NOMO-1 (cell line): Measurements from ENCODE around the gene CAMTA1.

Source experiments
- DNase-seq, 2 experiments: peaks; one replicate each; lab custom pipeline; 2025; ENCODE audit not compliant: unreplicated experiment in 2 of 2; lab: John Stamatoyannopoulos, UW

Gene CAMTA1

DNA sequence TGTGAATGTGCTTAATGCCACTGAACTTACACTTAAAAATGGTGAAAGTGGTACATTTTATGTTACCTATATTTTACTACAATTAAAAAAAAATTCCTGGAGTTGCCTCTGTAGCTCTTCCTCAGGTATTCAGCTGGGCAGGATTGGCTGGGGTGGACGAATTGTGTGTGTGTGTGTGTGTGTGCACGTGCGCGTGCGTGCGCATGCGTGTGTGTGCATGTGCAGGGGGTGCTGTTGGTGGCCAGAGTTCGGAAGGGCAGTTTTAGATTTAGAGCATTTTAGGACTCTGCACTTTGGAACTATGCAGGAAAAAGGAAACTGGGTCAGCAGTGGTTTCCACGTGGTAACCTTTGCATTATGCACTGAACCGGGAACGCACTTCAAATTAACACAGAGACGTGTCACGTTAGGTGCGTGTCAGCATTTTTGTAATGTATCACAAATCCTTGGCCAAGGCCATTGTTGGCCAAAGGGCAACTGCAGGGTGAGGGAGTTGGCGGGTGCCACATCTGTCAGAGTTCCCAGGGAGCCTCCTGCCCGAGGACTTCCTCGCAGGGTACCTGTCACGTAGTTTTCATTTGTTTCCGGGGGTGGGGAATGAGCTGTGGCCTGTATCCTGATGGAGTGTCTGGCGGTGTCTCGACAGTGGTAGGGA, 312.8 kb downstream of the CAMTA1 start:
- no peak for DNase-seq

DNA sequence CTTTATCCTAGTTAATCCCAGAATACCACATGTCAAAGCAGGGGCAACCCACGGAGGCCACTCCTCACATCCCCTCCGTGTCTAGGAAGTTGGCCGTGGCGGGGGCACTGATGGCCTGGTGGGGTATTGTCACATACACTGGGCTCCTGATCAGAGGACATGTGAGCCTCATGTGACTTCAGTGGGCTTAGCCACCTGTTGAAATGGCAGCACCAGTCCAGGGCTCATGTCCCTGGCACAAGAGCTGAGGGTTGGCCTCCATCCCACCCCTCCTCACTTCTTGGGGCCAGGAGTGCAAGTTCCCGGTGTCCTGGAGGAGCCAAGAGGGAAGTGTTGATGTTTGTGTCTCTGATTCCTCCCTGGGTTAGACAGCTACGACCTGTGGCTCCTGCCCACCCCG, 313.4 kb downstream of the CAMTA1 start:
- DNase-seq = no peak

DNA sequence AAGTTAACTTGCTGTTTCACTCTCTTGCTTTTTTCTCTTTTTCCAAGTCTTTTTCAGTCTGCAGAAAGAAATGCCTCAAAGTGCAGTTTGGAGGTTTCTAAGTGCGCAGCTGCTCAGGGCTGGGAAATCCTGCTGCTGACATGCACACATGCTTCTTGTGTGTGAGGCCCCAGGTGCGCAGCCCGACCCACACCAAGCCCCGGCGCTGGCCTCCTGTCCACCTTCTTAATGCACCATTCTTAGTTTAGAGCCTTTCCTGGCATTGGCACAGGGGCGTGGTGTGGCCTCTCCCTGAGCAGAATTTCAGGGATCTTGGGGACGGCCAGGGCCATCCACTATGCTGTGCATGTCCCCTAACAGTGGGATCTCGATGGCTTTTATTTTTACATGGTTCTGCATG, 315.2 kb downstream of the CAMTA1 start:
- DNase-seq = no peak

DNA sequence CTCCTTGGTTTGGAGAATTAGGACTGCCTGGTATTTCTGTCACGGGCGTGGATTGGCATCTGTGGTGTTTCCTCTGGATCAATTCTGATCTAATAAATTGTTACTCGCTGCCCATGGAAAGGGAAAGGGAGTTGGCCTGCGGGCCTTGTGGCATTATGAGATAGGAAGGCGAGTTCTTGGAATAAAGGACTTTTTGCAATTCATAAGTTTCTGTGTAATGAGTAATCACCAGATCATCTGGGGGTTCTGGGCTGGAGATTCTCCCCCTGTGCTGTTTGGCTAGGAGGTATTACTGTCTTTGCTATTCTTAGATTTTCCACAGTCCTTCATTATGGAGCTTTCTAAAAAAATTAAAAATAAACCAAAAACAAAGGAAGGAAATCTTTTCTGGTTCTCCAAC, 315.9 kb downstream of the CAMTA1 start:
- DNase-seq = no peak

DNA sequence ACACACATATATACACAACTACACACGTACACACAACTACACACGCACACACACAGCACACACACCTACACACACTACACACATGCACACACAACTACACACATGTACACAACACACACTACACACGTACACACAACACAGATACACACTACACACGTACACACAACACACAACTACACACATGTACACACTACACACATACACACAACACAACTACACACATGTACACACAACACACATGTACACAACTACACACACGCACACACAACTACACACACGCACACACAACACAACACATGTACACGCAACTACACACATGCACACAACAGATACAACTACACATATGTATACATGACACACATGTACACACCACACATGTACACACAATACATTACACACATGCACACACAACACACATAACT, 318.1 kb downstream of the CAMTA1 start:
- DNase-seq = no peak

DNA sequence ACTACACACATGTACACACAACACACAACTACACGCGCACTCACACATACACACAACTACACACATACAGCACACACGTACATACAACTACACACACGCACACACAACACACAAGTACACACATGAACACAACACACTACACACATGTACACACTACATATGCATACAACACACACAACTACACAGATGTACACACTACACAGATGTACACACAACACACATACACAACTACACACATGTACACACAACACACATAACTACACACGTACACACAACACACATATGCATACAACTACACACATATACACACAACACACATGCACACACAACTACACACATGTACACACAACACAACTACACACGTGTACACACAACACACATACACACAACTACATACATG, 318.6 kb downstream of the CAMTA1 start:
- no peak for DNase-seq

DNA sequence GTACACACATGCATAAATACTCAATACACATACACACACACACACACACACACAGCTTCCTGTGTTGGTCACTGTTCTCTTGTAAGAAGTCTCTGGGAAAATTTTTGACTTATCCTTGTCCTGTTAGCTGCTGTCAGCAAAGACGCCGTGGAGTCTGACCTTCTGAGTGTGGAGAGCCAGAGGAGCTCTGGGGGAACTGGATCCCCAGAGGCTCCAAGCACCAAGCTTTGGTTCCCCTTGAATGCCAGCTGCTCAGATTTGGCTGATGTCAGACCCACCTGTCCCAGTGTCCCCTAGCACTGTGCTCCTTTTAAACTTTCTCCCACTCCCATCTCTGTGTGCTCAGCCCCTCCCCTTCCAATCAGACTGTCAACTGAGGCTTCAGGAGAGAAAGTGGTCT, 319.1 kb downstream of the CAMTA1 start:
- no peak for DNase-seq

DNA sequence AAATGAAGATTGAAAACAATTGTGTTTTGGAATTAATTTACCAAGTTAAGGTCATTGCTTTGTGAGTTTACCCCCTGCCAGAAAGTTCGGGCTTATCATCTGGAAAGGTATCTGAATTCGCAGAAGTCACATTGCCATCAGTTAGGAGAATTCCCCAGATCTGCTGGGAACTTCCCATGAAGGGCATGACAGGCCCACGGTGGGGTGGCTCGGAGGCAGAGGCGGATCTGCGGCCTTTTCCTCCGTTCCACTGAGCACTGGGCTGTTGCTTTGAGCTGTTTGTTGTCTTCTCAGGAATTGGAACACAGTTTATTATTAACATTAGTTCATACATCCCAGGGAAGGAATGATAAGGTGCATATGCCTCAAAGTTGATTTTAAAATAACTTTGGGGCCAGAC, 320.0 kb downstream of the CAMTA1 start:
- DNase-seq = no peak

DNA sequence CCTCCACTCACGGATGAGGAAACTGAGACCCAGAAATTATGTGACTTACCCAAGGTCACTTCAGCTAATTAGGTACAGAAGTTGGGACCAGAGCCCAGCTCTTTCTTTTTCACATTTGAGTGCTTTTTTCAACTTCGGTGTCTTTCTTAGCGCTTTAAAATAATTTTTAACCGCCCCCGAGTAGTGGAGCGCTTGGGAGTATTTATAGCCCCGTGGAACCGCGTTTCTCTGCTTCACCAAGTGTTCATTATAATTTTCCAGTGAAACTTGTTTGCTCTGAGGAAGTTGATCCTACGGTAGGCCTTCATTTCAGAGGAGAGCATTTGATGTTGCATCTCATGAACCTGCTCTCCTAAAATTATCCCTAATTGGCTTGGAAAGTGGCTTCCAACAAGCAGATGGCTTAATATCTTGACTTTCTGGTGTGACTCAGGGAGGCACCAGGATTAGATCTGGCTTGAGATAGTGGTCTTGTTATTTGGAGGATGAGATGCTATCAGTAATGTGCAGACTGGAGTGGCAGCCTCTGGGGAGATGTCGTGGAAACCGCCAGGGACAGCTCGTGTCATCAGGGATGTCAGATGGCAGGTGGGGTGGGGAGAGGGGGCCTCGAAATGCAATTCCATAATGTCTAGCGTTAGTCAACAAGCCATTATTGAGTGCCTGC, 321.3 kb downstream of the CAMTA1 start:
- no peak for DNase-seq

DNA sequence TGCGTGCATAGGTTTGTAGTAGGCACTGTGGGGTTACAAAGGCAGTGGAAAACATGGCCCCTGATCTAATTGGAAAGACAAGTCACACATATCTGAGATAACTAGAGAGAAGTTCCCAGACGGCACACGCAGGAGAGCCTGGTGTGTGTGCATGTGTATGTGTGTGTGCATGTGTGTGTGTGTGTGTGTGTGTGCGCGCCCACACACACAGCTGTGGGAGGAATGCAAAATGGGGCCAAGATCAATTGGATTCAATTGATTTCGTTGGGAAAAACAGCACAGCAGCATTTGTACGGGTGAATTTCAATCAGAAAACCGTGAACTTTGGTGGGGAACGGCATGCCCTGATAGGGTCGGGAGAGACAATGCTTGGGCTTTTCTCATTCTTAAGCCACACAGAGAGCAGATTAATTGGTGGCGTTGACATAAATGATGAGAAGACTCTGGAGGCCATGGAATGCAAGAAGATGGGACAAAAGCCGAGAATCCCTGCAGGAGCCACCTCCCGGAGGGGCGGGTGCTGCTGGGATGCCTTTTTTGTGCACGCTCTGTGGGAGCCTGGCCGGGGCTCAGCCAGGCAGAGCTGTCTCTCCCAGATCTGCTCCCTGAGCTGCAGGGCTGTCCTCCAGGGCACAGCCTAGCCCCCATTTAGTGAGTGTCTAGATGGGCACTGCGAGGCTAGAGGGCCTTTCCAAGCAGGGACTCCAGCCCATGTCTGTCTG, 322.0 kb downstream of the CAMTA1 start:
- DNase-seq = no peak

DNA sequence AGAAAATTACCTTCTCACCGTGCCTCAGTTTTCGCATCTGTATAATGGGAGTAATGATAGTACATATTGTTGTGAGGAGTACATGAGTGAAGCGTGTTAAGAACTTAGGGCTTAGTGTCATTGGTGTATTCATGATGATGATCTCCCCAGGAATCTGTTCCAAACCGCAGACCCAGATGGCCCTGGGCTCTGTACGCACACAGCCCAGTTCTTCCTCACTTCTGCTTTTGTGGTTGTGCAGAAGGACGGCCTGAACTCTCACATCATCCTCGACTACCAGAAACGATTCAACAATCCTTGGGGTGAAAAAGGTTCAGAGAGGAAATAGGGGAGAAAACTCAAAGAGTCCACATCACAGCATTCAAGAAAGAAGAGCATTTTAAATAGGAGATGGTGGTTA, 323.0 kb downstream of the CAMTA1 start:
- DNase-seq = no peak

DNA sequence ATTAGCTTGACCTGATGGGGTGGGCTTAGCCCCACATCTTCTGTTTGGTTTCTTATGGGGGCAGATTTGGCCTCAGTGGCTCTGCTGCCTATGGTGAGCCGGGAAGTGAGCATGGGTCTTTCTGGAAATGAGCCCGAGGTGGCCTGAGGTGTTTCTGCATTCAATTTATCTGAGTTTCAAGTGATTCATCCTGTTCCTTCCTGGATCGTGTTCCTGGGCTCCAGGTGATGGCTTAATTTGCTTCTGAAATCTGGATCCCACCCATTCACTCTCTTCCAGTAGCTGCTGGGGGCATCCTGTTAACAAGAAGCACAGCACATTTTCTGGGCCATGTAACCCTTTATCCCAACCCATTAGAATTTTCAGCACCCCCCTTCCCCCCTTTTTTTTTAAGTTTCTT, 324.6 kb downstream of the CAMTA1 start:
- DNase-seq = no peak

DNA sequence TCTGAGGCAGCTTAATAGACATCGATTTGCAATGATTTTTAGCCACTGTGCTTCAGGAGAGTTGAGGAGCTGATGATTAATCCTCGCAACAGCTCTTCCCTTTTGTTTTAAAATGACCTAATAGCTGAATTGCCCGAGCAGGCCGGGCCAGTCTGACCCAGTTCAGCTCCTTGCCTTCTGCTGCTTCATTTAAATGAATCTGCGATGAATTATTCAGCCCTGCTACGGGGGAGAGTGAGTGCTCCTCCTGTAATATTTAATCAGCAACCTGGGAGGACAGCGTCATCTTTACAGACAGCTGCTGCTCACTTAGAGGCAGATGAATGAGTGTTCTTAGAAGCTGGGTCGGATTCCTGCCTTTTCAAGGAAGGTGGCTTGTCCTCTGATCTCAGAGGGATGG, 325.1 kb downstream of the CAMTA1 start:
- DNase-seq = no peak

DNA sequence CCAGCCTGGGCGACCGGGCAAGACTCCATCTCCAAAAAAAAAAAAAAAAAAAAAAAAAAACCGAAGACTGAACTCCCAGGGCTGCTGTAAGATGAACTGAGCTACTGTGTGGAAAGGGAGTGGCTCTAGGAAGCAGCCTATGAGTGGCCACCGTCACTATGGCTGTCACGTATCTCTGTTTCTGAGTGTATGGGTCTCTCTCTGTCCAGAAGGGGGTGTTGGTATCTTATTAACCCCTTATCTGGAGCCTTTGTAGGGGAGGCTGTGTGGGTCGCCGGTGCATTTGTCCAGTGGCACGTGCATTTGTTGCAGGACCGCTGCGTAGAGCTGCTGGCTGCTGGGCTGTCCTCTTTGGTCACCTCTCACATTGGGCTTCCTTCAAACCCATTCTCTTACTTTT, 326.6 kb downstream of the CAMTA1 start:
- no peak for DNase-seq

DNA sequence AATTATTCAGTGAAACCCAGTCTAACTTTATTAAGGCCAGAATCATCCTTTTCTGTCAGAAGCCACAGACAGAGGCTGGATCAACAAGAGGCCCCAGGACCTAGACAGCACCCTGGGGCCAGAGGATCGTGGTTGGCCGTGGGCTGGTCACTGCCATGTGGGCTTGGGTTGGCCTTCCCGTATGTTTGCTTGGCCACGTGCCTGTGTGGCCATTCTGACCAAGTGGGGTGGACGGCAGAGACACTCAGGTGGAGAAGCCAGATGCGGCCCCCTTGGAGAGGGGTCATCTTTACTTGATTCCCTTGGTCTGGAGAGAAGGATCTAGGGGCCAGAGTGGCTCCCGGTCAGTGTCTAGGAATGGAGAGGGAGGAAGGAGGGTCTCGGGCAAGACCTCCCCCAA, 327.9 kb downstream of the CAMTA1 start:
- no peak for DNase-seq

DNA sequence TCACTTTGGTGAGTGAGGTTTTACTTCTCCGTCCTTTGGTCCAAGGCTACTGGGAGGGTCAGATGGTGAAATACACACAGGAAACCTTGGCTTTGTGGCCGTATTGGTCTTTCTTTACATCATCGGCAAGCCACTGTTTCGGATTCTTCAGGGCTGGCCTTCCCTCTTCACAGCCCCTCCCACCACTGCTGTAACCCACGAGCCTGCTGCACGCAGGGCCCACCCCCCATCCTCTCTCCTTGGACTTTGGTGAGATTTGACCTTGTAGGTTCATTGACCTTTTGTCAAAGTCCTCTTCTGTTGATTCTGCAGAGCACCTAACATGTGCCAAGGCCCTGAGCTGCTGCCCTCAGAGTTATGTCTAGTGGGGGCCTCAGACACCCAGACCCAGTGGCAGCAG, 328.6 kb downstream of the CAMTA1 start:
- no peak for DNase-seq

DNA sequence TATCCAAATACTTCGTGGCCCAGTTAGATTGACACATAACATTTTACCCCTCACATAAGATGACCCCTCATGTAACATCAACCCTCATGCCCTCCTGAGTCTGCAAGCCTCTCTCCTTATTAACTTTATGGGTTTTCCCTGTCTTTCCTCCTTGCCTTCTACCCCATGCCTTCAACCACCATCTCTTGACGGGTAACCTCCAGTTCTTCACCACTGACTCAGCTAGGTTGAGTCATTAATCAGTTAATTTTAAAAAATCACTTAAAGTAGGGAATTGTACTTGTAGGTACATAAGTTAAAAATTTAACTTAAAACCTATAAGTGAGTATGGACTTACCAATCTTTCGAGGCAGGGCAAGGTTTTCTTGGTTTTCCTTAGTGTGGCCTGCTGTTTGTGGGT, 330.7 kb downstream of the CAMTA1 start:
- no peak for DNase-seq

DNA sequence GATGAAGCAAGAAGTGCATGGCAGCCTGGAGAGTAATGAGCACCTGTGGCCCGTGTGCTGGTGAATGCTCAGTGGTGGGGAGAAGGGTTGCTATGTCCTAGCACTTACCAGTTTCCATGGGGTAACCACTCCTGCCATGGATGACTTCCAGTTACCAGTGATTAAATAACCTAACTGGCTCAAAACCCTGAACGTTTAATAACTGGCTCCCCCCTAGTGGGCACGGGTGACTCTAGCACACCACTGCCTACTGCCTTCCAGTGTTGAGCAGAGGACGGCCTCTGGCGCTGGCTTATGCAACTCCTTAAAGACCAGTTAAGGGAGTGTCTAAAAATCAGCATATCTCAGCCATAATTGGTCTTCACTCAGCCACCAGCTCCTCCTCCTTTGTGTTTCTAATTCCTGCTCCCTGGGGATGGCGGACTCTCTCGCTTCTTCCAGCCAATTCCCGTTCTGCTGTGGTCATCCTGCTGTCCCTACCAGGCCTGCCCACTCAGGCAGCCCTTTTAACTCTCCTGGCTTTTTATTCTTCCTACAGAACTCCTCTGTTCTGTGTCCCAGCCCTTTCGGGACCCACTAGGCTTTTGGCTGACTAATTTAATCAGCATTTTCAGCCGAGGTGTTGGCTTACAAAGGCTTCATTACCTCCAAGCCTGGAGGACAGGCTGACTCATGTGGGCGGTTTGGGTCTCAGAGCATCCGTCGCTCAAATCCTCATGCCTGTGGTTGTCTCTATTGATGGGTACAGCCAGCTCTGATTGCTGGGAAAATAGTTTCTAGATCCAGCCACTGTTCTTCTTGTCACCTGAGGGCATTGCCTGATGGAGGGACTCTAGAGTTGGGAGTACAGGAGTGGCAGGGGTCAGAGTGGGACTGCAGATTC, 332.4 kb downstream of the CAMTA1 start:
- no peak for DNase-seq

DNA sequence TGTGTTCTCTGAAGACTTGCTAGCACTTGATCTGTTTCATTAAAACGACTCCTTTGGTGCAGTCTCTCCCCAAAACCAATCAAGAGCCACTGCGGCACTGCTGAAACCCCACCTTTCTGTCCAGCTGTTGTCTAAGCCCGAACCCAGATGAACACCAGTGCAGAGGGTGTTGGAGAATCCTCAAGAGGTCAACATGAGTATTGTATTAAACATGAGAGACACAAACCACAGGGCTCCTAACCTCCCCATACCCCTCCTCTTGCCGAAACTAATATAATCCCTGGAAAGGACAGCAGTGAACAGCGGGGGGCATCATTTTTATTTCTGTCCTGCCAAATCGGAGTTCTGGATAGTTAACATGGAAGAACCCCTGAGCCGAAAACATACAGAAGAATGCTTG, 333.9 kb downstream of the CAMTA1 start:
- no peak for DNase-seq

DNA sequence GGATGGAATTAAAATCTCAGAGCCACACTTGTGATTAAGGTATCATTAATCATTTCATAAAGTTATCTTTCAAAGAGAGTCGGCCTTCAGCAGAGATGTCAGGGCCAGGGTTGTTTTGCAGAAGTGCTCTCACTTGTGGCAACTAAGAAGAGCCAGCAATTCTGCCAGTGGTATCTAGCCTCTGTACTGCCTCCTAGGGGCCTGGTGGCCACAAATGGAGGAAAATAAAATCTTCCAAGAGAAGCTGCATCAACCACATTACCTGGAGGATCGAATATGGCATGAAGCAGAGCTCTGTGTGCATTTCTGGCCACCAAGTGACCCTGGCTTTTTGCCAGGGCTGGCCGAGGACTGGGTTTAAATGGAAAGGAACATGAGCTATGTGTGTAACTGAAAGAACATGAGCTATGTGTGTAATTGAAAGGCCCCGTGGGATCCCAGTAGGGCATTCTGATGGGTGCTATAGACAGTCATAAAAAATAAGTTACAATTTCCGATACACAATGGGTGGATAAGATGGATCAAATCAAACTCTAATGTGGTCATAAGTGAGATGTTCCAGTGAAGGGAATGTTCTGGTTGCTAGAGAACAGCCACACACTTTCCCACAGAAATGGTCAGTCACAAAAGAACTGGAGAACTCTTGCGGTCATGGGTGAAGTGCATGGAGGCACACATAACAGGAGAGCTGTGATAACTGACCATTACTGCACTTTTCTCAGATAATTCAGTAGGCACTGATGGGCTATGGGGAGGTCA, 335.8 kb downstream of the CAMTA1 start:
- DNase-seq = no peak

DNA sequence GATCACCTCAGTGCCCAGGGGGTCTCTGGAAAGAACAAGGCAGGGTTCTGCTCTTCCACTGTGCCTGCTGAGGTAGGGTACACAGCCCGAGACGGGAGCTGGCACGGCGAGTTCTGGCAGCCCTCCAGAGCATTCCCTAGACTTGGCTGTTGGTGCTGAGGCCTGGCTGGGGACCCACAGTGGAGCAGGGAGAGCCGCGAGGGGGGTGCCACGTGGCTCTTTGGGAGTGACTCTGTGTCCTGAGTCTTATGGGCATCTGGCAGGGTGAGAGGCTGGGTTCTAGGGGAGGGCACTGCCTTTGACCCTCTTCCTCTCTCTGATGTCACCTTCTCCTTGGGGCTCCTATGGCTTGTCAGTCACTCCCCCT, 336.4 kb downstream of the CAMTA1 start:
- no peak for DNase-seq
